CD4-positive, CD25-positive, alpha-beta regulatory T cell (primary cell): Measurements from ENCODE around the gene EXTL2. TPM values are rescaled to one million over a fixed set of nuclear protein-coding genes. Genes with fewer than 3 reads are reported as not detected.
"Not testable (repeated sequence)": the region's sequence is repeated elsewhere in the genome, so short reads cannot be mapped to it uniquely, and the experiment has no call there.

Experiments used
- ATAC-seq, 2 donors: fragments of 150-1000 bp; cut with Tn5 transposase; one replicate each; pipeline ENCODE4 v1.10.0; 2021; ENCODE audit warnings: low read depth in 2 of 2, moderate number of reproducible peaks in 2 of 2, moderate library complexity in 1 of 2
- DNase-seq, 3 donors: peaks; one replicate each; pipeline versions ENCODE4 v3.0.0 to v3.0.0-alpha.2; 2012 to 2022; ENCODE audit warnings: mixed read lengths in 1 of 3
- H3K27ac ChIP-seq: one replicate; pipeline ENCODE4 v1.7.0; 2013; ENCODE audit warnings: mild to moderate bottlenecking, low read length; ENCODE audit not compliant: insufficient read depth, poor library complexity, severe bottlenecking
- H3K27me3 ChIP-seq: one replicate; pipeline ENCODE4 v1.7.0; 2013; ENCODE audit warnings: low read length; ENCODE audit not compliant: control insufficient read depth, insufficient read depth
- H3K36me3 ChIP-seq: one replicate; pipeline ENCODE4 v1.7.0; 2013; ENCODE audit warnings: mild to moderate bottlenecking, low read length, moderate library complexity; ENCODE audit not compliant: control insufficient read depth, insufficient read depth
- H3K4me1 ChIP-seq: 2 replicates; pipeline ENCODE4 v1.7.0; 2013; ENCODE audit warnings: mild to moderate bottlenecking, low read length; ENCODE audit not compliant: insufficient read depth, control insufficient read depth, poor library complexity, severe bottlenecking
- H3K4me3 ChIP-seq: one replicate; pipeline ENCODE4 v1.7.0; 2013; ENCODE audit warnings: low read depth, mild to moderate bottlenecking, low read length, moderate library complexity
- H3K9me3 ChIP-seq, 2 experiments: 1 replicate in 1 of 2; 2 replicates in 1 of 2; pipeline ENCODE4 v1.7.0; 2013; ENCODE audit warnings: low read length in 2 of 2, mild to moderate bottlenecking in 1 of 2, moderate library complexity in 1 of 2; ENCODE audit not compliant: control insufficient read depth in 2 of 2
- H3K27ac Mint-ChIP-seq, 3 donors: one replicate each; pipeline ENCODE4 v1.8.0; 2020 to 2022; ENCODE audit warnings: mild to moderate bottlenecking in 3 of 3, mixed read lengths in 3 of 3, moderate library complexity in 2 of 3
- H3K27me3 Mint-ChIP-seq: one replicate; pipeline ENCODE4 v1.8.0; 2022; ENCODE audit warnings: mild to moderate bottlenecking, mixed read lengths
- H3K36me3 Mint-ChIP-seq: one replicate; pipeline ENCODE4 v1.8.0; 2020; ENCODE audit warnings: mixed read lengths
- H3K4me1 Mint-ChIP-seq, 4 donors: one replicate each; pipeline ENCODE4 v1.8.0; 2020 to 2022; ENCODE audit warnings: mixed read lengths in 4 of 4, mild to moderate bottlenecking in 1 of 4
- H3K4me3 Mint-ChIP-seq, 4 donors: one replicate each; pipeline ENCODE4 v1.8.0; 2020 to 2022; ENCODE audit warnings: mild to moderate bottlenecking in 4 of 4, mixed read lengths in 4 of 4, moderate library complexity in 3 of 4
- H3K9me3 Mint-ChIP-seq, 7 donors: one replicate each; pipeline ENCODE4 v1.8.0; 2020 to 2022; ENCODE audit warnings: mixed read lengths in 7 of 7, mild to moderate bottlenecking in 3 of 7, moderate library complexity in 2 of 7
- polyA plus RNA-seq, 4 donors: library from polyadenylated mRNA; unstranded; fragments of 300-500 nt; fragmentation: Illumina TruSeq; gene quantifications; one replicate each; pipeline ENCODE4 v1.2.3, GENCODE V29; 2021
- total RNA-seq: library from RNA; stranded (reverse); gene quantifications from one replicate; pipeline ENCODE4 v1.2.3, GENCODE V29; 2022

Gene EXTL2
- total and polyA plus RNA-seq, 5 donors from 2014 or later, result 0.91 to 2.7 (median 1.6) TPM

DNA sequence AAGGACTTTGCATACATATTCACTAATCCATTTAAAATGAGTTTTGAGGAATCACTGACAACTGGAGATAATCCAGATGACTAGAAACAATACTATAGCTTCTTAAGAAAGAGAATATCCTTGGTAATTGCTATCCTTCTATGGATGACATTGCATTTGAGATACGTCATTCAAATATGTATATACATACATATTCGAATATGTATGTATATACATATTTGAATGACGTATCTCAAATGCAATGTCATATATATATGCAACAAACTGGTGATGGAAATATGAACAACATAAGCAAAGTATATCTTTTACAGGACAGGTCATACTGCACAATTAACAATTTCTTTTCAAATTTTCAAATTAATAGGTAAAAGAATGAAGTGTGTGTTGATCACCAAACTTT is 41.7 kb downstream of the EXTL2 start:
- Mint-ChIP-seq H3K27me3 (peaks cover 39% of the 10 kb centered on the region), H3K9me3 (peaks cover 0 to 6% (median 1%) of the 10 kb centered on the region in 7 donors), H3K4me3 (no peak overlapping the region), H3K27ac (no peak overlapping the region), H3K36me3 (no peaks in the 10 kb centered on the region), H3K4me1 (no peaks in the 10 kb centered on the region)
- ATAC-seq, result no peak
- no peak overlapping the region for H3K27ac ChIP-seq
- no peaks in the 10 kb centered on the region for H3K36me3 ChIP-seq
- no peak for DNase-seq
- peaks cover 25% of the 10 kb centered on the region for H3K27me3 ChIP-seq
- H3K4me3 ChIP-seq, result no peak overlapping the region
- H3K4me1 ChIP-seq, result no peaks in the 10 kb centered on the region
- no peaks in the 10 kb centered on the region for H3K9me3 ChIP-seq

DNA sequence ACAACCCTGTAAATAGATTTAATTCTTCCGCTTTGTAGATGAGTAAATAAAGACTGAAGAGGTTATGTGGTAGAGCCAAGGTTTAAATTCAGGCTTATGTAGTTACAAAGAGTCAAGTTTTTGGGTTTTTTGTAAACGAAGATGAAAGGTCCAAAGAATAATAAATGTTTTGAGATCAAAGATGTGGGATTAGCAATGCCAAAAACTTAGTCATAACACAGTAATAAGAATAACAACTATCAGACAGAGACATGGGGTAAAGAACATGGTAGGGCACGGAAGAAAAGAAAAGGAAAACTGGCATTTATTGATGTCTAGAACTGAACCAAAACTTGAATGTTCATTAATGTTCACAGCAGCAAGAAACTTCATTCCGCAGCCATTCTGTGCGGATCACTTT is 42.9 kb downstream of the EXTL2 start:
- Histone ChIP-seq H3K27ac (no peak overlapping the region), H3K9me3 (no peaks in the 10 kb centered on the region), H3K27me3 (peaks cover 28% of the 10 kb centered on the region), H3K36me3 (no peaks in the 10 kb centered on the region), H3K4me1 (no peaks in the 10 kb centered on the region), H3K4me3 (no peak overlapping the region)
- DNase-seq (no peak), ATAC-seq (no peak)
- peaks cover 32% of the 10 kb centered on the region for H3K27me3 Mint-ChIP-seq
- peaks cover 0 to 6% (median 0%) of the 10 kb centered on the region in 7 donors for H3K9me3 Mint-ChIP-seq
- H3K36me3 Mint-ChIP-seq, result no peaks in the 10 kb centered on the region
- no peaks in the 10 kb centered on the region for H3K4me1 Mint-ChIP-seq
- H3K4me3 Mint-ChIP-seq, result no peak overlapping the region
- H3K27ac Mint-ChIP-seq, result no peak overlapping the region

DNA sequence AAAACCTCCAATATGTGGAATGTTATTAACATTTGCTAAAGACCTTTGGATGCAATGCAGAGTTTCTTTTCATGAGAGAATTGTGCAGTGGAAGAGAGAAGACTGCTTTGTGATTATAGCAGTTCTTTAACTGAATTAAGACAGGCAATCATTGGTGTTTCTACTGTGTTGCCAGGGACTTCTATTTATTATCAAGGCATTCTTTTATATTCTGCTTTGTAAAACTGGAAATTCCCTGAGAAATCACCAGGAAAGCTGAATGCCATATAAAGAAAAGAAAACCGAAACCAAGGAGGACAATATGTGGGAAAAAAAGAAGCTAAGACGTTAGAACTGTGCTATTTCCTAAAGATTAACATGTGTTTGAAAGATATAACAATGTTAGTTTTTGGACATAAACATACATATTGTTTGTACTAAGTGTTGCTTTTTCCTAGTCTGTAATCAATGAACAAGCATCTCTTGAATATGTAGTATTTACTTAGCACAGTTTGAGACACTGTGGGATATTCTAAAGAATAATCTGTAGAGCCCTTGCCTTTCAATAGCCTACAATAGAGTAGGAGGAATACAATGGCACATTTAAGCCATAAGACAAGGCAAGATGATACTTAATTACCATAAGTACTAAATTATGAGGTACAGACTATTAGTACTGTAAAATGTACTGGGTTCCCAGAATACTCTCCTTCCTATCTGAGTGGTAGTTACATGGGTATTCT is 47.1 kb downstream of the EXTL2 start:
- Histone ChIP-seq H3K27ac (no peak overlapping the region), H3K27me3 (peaks cover 22% of the 10 kb centered on the region), H3K9me3 (no peaks in the 10 kb centered on the region), H3K36me3 (no peaks in the 10 kb centered on the region), H3K4me1 (no peaks in the 10 kb centered on the region), H3K4me3 (no peak overlapping the region)
- H3K27ac Mint-ChIP-seq, result no peak overlapping the region
- peaks cover 0 to 9% (median 0%) of the 10 kb centered on the region in 7 donors for H3K9me3 Mint-ChIP-seq
- no peak for DNase-seq
- no peaks in the 10 kb centered on the region for H3K4me1 Mint-ChIP-seq
- no peaks in the 10 kb centered on the region for H3K36me3 Mint-ChIP-seq
- ATAC-seq, result no peak
- H3K27me3 Mint-ChIP-seq, result peaks cover 23% of the 10 kb centered on the region
- no peak overlapping the region for H3K4me3 Mint-ChIP-seq

DNA sequence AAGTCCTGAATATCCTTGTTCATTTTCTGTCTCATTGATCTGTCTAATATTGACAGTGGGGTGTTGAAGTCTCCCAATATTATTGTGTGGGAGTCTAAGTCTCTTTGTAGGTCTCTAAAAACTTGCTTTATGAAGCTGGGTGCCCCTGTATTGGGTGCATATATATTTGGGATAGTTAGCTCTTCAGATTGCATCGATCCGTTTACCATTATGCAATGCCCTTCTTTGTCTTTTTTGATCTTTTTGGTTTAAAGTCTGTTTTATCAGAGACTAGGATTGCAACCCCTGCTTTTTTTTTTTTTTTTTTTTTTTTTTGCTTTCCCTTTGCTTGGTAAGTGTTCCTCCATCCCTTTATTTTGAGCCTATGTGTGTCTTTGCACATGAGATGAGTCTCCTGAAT is 51.5 kb downstream of the EXTL2 start:
- not testable (repeated sequence) for H3K4me3 ChIP-seq, H3K36me3 Mint-ChIP-seq, ATAC-seq, H3K36me3 ChIP-seq, H3K9me3 ChIP-seq, H3K9me3 Mint-ChIP-seq, H3K27ac Mint-ChIP-seq, H3K27ac ChIP-seq, H3K4me1 Mint-ChIP-seq, DNase-seq, H3K27me3 ChIP-seq, H3K4me1 ChIP-seq
- peak overlapping the region in 1 of 4 donors; percentile 48 for H3K4me3 Mint-ChIP-seq
- peaks cover 30% of the 10 kb centered on the region for H3K27me3 Mint-ChIP-seq

DNA sequence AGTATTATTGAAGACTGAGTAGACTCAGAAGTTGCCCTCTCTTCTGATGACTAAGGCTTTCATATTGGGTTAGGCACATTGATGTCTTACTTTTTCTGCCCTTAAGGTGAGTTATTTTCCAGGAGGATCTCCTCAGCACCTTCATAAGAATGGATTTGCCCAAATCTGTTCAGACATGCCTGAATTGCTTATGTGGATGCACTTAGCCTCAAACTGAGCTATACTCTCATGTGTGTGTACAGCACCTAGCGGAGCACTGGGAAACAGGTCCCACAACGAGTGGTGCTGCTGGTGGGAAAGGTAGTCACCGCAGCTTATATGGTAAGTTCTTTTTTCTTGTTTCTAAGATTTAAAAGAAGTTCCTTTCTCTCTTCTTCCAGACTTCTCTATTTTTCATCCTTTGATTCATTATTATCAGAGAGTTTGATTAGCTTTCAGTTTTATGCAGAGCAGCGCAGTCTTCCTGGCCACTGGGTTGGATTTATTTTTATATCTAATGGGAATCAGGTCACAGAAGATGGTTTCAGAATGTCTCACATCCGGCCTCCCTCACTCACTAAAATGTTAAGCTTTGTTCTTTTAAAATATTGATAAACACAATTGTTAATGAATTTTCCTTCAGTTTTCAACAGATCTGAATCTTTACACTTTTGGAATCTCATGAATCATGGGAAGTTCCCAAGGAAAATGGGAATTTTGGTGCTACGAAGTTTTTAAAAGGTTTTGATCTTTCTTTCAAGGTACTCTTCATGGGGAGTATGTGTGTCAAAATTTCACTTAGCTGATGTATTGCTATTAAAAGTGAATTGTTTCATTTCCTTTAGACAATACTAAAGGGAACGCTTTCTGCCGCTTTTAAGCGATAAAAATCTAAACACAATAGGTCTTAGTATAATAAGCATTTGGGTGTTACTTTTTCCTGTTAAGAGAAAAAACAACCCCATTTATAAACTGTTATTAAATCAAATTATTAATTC is 58.5 kb downstream of the EXTL2 start:
- no peak overlapping the region for H3K4me3 Mint-ChIP-seq
- ATAC-seq, result no peak
- H3K4me1 Mint-ChIP-seq, result peaks cover 0 to 4% (median 0%) of the 10 kb centered on the region in 4 donors

DNA sequence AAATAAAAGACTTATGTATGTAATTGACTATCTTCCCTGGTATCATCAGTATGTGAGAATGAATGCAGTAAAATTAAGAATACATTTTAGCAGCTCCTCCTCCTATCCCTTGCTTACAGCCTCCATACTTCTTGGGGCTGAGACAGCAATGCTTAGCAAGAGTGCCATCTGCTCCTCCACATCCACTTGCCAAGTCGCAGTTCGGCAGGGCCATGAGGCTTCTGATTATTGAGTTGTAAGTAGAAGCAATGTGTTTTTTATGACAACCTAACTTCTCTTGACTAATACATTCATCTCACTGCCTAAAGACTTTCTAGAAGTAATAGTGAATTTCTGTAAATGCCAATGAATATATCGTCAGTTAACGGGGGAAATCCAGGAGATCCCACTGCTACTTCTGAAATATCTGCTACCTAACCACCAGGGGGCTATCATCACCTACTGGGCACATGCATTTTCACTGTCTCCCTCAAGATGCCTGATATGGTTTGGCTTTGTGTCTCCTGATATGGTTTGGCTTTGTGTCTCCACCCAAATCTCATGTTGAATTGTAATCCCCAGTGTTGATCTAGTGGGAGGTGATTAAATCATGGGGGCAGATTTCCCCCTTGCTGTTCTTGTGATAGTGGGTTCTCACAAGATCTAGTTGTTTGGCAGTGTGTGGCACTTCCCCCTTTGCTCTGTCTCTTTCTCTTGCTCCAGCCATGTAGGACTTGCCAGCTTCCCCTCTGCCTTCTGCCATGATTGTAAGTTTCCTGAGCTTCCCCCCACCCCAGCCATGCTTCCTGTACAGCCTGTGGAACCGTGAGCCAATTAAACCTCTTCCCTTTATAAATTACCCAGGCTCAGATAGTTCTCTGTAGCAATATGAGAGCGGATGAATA is 59.6 kb downstream of the EXTL2 start:
- no peaks in the 10 kb centered on the region for H3K9me3 Mint-ChIP-seq
- Histone ChIP-seq H3K9me3 (no peaks in the 10 kb centered on the region), H3K36me3 (no peaks in the 10 kb centered on the region), H3K27me3 (peaks cover 3% of the 10 kb centered on the region), H3K27ac (no peak overlapping the region), H3K4me1 (no peaks in the 10 kb centered on the region), H3K4me3 (no peak overlapping the region)
- H3K27ac Mint-ChIP-seq, result no peak overlapping the region
- H3K27me3 Mint-ChIP-seq, result peaks cover 27% of the 10 kb centered on the region
- peak in 2 of 3 donors; percentile 3 to 36 for DNase-seq
- H3K36me3 Mint-ChIP-seq, result no peaks in the 10 kb centered on the region
- ATAC-seq, result no peak
- no peak overlapping the region for H3K4me3 Mint-ChIP-seq
- peaks cover 0 to 4% (median 0%) of the 10 kb centered on the region in 4 donors for H3K4me1 Mint-ChIP-seq

More for the DNA sequence above, 58.5 kb downstream of the EXTL2 start:
- peaks cover 0 to 2% (median 0%) of the 10 kb centered on the region in 7 donors for H3K9me3 Mint-ChIP-seq
- H3K27me3 Mint-ChIP-seq, result peaks cover 28% of the 10 kb centered on the region
- no peak overlapping the region for H3K4me3 ChIP-seq
- H3K27me3 ChIP-seq, result no peaks in the 10 kb centered on the region
- no peaks in the 10 kb centered on the region for H3K4me1 ChIP-seq
- no peak overlapping the region for H3K27ac Mint-ChIP-seq
- no peaks in the 10 kb centered on the region for H3K36me3 ChIP-seq
- no peak for DNase-seq
- H3K9me3 ChIP-seq, result no peaks in the 10 kb centered on the region
- no peak overlapping the region for H3K27ac ChIP-seq
- H3K36me3 Mint-ChIP-seq, result no peaks in the 10 kb centered on the region

DNA sequence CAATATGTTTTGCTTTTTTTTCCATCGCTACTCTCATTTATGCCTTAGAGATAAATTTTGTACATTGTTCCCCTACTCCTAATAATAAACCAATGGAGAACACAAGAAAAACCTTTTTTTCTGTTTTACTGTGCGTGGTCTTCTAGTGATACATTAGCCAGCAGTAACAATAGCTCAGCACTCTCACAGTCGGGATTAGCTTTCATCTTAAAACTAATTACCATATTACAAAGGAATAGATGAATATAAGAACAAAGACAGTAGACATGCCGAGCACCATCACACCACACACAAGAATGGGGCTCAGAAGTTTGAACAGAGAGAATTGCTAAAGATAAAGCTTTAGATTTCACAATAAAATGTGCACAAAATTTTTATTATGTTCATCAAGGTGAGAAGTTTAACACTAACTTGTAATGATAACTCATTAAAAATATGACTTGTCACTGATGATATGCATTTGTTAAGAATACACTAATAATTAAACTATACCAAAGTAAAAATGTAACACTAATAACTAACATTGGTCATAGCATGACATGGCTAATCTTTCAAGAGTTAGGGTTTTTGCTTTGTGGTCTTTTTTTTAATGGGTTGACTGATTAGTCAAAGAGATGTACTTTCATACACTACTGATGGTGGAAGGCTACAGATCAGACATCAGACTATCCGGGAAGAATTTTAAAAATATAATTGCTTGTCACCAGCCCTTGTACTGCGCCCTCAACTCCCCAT is 61.8 kb downstream of the EXTL2 start:
- H3K27me3 Mint-ChIP-seq, result peaks cover 21% of the 10 kb centered on the region
- Histone ChIP-seq H3K9me3 (no peaks in the 10 kb centered on the region), H3K27ac (no peak overlapping the region), H3K4me3 (no peak overlapping the region), H3K27me3 (peaks cover 5% of the 10 kb centered on the region), H3K36me3 (no peaks in the 10 kb centered on the region), H3K4me1 (no peaks in the 10 kb centered on the region)
- H3K9me3 Mint-ChIP-seq, result peaks cover 0 to 8% (median 2%) of the 10 kb centered on the region in 7 donors
- no peak for DNase-seq
- no peak for ATAC-seq
- H3K27ac Mint-ChIP-seq, result no peak overlapping the region
- H3K36me3 Mint-ChIP-seq, result no peaks in the 10 kb centered on the region
- no peak overlapping the region for H3K4me3 Mint-ChIP-seq
- H3K4me1 Mint-ChIP-seq, result peaks cover 0 to 4% (median 0%) of the 10 kb centered on the region in 4 donors
